Pancreas (tissue), 10 donors: ENCODE results near the gene ITGA1. TPM values are rescaled to one million over a fixed set of nuclear protein-coding genes. Genes with fewer than 3 reads are reported as not detected.

ENCODE experiments used
- ATAC-seq, 4 donors: fragments of 200-7000 bp; cut with Tn5 transposase; one replicate each; pipeline versions ENCODE4 v1.8.0 to v1.9.1; 2020; ENCODE audit warnings: mild to moderate bottlenecking in 4 of 4, moderate library complexity in 4 of 4
- DNase-seq, 6 donors: peaks; one replicate each; pipeline ENCODE4 v3.0.0-alpha.2; 2020
- FAIRE-seq: peaks from 2 replicates; lab custom pipeline; 2012; peaks lifted over from hg19 to GRCh38; lab: Jason Lieb, UNC
- H3K27ac ChIP-seq, 4 donors: fragments of 200-600 bp; sonication (generic); 1 replicate in 3 of 4; 2 replicates in 1 of 4; pipeline versions ENCODE4 v1.5.0 to v1.8.0; 2020
- H3K27me3 ChIP-seq, 4 donors: fragments of 200-600 bp; one replicate each; pipeline ENCODE4 v1.8.0; 2021
- H3K36me3 ChIP-seq, 3 donors: fragments of 200-600 bp; sonication (generic) in 1 of 3; one replicate each; pipeline versions ENCODE4 v1.5.0 to v1.8.0; 2020 to 2021
- H3K4me1 ChIP-seq, 3 donors: fragments of 200-600 bp; one replicate each; pipeline ENCODE4 v1.8.0; 2021
- H3K4me3 ChIP-seq, 4 donors: fragments of 200-600 bp; sonication (generic) in 2 of 4; one replicate each; pipeline versions ENCODE4 v1.5.0 to v1.8.0; 2020 to 2021
- H3K9me3 ChIP-seq, 4 donors: fragments of 200-600 bp; one replicate each; pipeline ENCODE4 v1.8.0; 2021
- CTCF ChIP-seq, 4 donors: fragments of 200-600 bp; sonication (generic) in 3 of 4; IDR thresholded peaks; one replicate each; pipeline versions ENCODE4 v1.5.0 to v1.8.0; 2021; ENCODE audit warnings: antibody characterized with exemption in 4 of 4
- WGBS, 2 donors: extraction: QIAGEN DNeasy Blood & Tissue Kit; methylation state at CpG; one replicate each; pipeline ENCODE4 v1.1.7; 2013; 5-methylcytosine and 5-hydroxymethylcytosine counted together
- intact Hi-C, 3 donors: fragments of 100-400 bp; cut with DNase I; formaldehyde crosslinking; loops; one replicate each; pipeline versions ENCODE4 v1.11.1 to v1.14.2; 2022
- polyA plus RNA-seq, 2 donors: library from polyadenylated mRNA; stranded (reverse); fragments of 200-250 nt; gene quantifications; one replicate each; pipeline ENCODE4 v1.2.3, GENCODE V29; 2013
- total RNA-seq, 6 donors: library from RNA; stranded (reverse); fragmentation: NEBNext Ultra II Directional in 4 of 6; extraction: Animal tissue kit (Norgen Biotek cat#: 25700) in 4 of 6; gene quantifications; one replicate each; pipeline versions ENCODE4 v1.2.1 to v1.2.4, GENCODE V29; 2021 to 2023
- donor health status: healthy with polysubstance abuse.
- donor health status: DM: no; HTN: no; CAD: no; lungs with moderate emphysema.
- donor health status: DM: no; HTN: no; CAD: no.
- donor health status: control.
- donor health status: control.
- donor health status: Bipolar disorder and iron deficiency.
- donor health status: DM: yes; HTN: yes; CAD: no.
- donor health status: DM: no; HTN: no; CAD: no.
- donor health status: DM: no; HTN: no; CAD: no.
- donor health status: DM: yes; HTN: yes; CAD: no.

The ITGA1 gene
- total and polyA plus RNA-seq, 8 donors = 1.9 to 18.3 (median 6.3) TPM

- FAIRE-seq (peak; percentile 70), DNase-seq (peak in 3 of 6 donors; percentile 8 to 39 (median 16)), ATAC-seq (peak; percentile 83 to 100 (median 98))
- H3K27ac ChIP-seq = no peak overlapping the region
- H3K27me3 ChIP-seq = no peaks in the 10 kb centered on the region
- intact Hi-C loops = loop anchor here in 2 of 3 donors (5.0 to 10.0 kb wide), 2 partner anchors 128 to 131 kb away; partner anchors contain the start of genes ITGA1 (in 2 of the 2) and PELO (in 2 of the 2)
- 3 to 4% methylated on average over 4 of the region's 4 CpGs for WGBS, 2 donors
- no peak overlapping the region for H3K4me3 ChIP-seq
- no peaks in the 10 kb centered on the region for H3K9me3 ChIP-seq
- H3K36me3 ChIP-seq = no peaks in the 10 kb centered on the region
- peak; percentile 24 to 61 (median 45) for TF ChIP-seq CTCF (IDR thresholded peaks at IDR 0.05)
- H3K4me1 ChIP-seq = no peaks in the 10 kb centered on the region
These were observed 127.6 kb downstream of the ITGA1 start for GRCh38 chr5:52915176-52915875.

GRCh38 chr5:52920929-52921328 is 133.2 kb downstream of the ITGA1 start:
- Histone ChIP-seq H3K4me1 (no peaks in the 10 kb centered on the region), H3K27me3 (no peaks in the 10 kb centered on the region), H3K4me3 (no peak overlapping the region), H3K27ac (no peak overlapping the region), H3K36me3 (no peaks in the 10 kb centered on the region), H3K9me3 (no peaks in the 10 kb centered on the region)
- ATAC-seq = no peak
- DNase-seq = no peak
- no peak for TF ChIP-seq CTCF (IDR thresholded peaks at IDR 0.05)
- FAIRE-seq = no peak
- 88 to 92% methylated on average over 2 of the region's 2 CpGs for WGBS, 2 donors
- intact Hi-C loops = no loop called here

- H3K4me3 ChIP-seq = no peak overlapping the region
- no peak for DNase-seq
- H3K27me3 ChIP-seq = no peaks in the 10 kb centered on the region
- intact Hi-C loops = no loop called here
- TF ChIP-seq CTCF (IDR thresholded peaks at IDR 0.05) = no peak
- no peaks in the 10 kb centered on the region for H3K4me1 ChIP-seq
- H3K27ac ChIP-seq = no peak overlapping the region
- H3K36me3 ChIP-seq = no peaks in the 10 kb centered on the region
- no peaks in the 10 kb centered on the region for H3K9me3 ChIP-seq
- ATAC-seq = peak in 1 of 4 donors; percentile 40
- no peak for FAIRE-seq
- 57 to 73% methylated on average over 2 of the region's 2 CpGs for WGBS, 2 donors
These were observed 134.7 kb downstream of the ITGA1 start for GRCh38 chr5:52922384-52922783.

- no peak overlapping the region for H3K27ac ChIP-seq
- DNase-seq = no peak
- no peaks in the 10 kb centered on the region for H3K27me3 ChIP-seq
- whole genome bisulfite sequencing, 2 donors = 75 to 85% methylated on average over 8 of the region's 8 CpGs
- no peaks in the 10 kb centered on the region for H3K9me3 ChIP-seq
- H3K4me3 ChIP-seq = no peak overlapping the region
- no peak for TF ChIP-seq CTCF (IDR thresholded peaks at IDR 0.05)
- intact Hi-C loops = no loop called here
- FAIRE-seq = no peak
- no peak for ATAC-seq
- H3K36me3 ChIP-seq = no peaks in the 10 kb centered on the region
- H3K4me1 ChIP-seq = no peaks in the 10 kb centered on the region
These were observed 136.7 kb downstream of the ITGA1 start for GRCh38 chr5:52924456-52924855.

- intact Hi-C loops = no loop called here
- Histone ChIP-seq H3K36me3 (no peaks in the 10 kb centered on the region), H3K9me3 (no peaks in the 10 kb centered on the region), H3K4me1 (no peaks in the 10 kb centered on the region), H3K27me3 (no peaks in the 10 kb centered on the region), H3K27ac (no peak overlapping the region), H3K4me3 (no peak overlapping the region)
- WGBS, 2 donors = 81 to 84% methylated on average over 5 of the region's 5 CpGs
- no peak for TF ChIP-seq CTCF (IDR thresholded peaks at IDR 0.05)
- ATAC-seq (no peak), DNase-seq (no peak), FAIRE-seq (no peak)
These were observed 137.3 kb downstream of the ITGA1 start for GRCh38 chr5:52925001-52925400.
